T1000 (cell line): Measurements from ENCODE around the gene ADAMTS12.

ENCODE experiments used
- DNase-seq: peaks from one replicate; lab custom pipeline; 2025; ENCODE audit warnings: mixed read lengths; lab: John Stamatoyannopoulos, UW

ADAMTS12 gene

DNA sequence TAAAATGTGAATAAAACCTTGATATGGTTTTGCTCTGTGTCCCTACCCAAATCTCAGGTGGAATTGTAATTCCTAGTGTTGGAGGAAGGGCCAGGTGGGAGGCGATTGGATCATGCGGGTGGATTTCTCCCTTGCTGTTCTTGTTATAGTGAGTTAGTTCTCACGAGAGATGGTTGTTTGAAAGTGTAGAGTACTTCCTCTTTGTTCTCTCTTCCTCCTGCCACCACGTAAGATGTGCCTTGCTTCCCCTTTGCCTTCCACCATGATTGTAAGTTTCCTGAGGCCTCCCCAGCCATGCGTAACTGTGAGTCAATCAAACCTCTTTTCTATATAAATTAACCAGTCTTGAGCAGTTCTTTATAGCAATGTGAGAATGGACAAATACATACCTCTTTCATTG, 416.1 kb downstream of the ADAMTS12 start:
- no peak for DNase-seq

GRCh38 chr5:33474931-33475499, 416.8 kb downstream of the ADAMTS12 start:
- no peak for DNase-seq

GRCh38 chr5:33474004-33474403, 417.8 kb downstream of the ADAMTS12 start:
- DNase-seq = no peak
